GM18526 (cell line): ENCODE results near the gene SCN3B.

Experiments
- POLR2A ChIP-seq: IDR thresholded peaks from 3 replicates; pipeline ENCODE4 v1.6.1; 2011; ENCODE audit not compliant: insufficient read length; ENCODE audit errors: extremely low read depth

The SCN3B gene

GRCh38 chr11:123674297-123674696 lies 19.9 kb upstream of the SCN3B start:
- TF ChIP-seq POLR2A, result no peak

- no peak for TF ChIP-seq POLR2A
Measured at GRCh38 chr11:123672568-123672967, 18.1 kb upstream of the SCN3B start.

- no peak for TF ChIP-seq POLR2A
Measured at GRCh38 chr11:123671534-123671933, 17.1 kb upstream of the SCN3B start.

GRCh38 chr11:123670081-123670480 lies 15.7 kb upstream of the SCN3B start:
- TF ChIP-seq POLR2A, result no peak

- no peak for TF ChIP-seq POLR2A
Measured at GRCh38 chr11:123665306-123665705, 10.9 kb upstream of the SCN3B start.

GRCh38 chr11:123659311-123659710 lies 4.9 kb upstream of the SCN3B start:
- TF ChIP-seq POLR2A, result no peak

GRCh38 chr11:123653827-123654565 lies 428 bp downstream of the SCN3B start:
- no peak for TF ChIP-seq POLR2A

- no peak for TF ChIP-seq POLR2A
Measured at GRCh38 chr11:123653483-123653826, 969 bp downstream of the SCN3B start.

- no peak for TF ChIP-seq POLR2A
Measured at GRCh38 chr11:123652599-123652998, 1.8 kb downstream of the SCN3B start.

GRCh38 chr11:123650901-123651300 lies 3.5 kb downstream of the SCN3B start:
- TF ChIP-seq POLR2A, result no peak

GRCh38 chr11:123645286-123645975 lies 9.0 kb downstream of the SCN3B start:
- TF ChIP-seq POLR2A, result no peak

- TF ChIP-seq POLR2A, result no peak
Measured at GRCh38 chr11:123642435-123642834, 12.0 kb downstream of the SCN3B start.

GRCh38 chr11:123641495-123641840 lies 13.0 kb downstream of the SCN3B start:
- TF ChIP-seq POLR2A, result no peak

GRCh38 chr11:123640677-123641494 lies 13.5 kb downstream of the SCN3B start:
- TF ChIP-seq POLR2A, result no peak

- TF ChIP-seq POLR2A, result no peak
Measured at GRCh38 chr11:123640029-123640428, 14.4 kb downstream of the SCN3B start.

GRCh38 chr11:123630126-123630608 lies 24.3 kb downstream of the SCN3B start:
- TF ChIP-seq POLR2A, result no peak
